H1 (cell line): ENCODE data around the gene NKX2-1. TPM values are rescaled to one million over a fixed set of nuclear protein-coding genes. Genes with fewer than 3 reads are reported as not detected.
"Not testable (repeated sequence)": the region's sequence is repeated elsewhere in the genome, so short reads cannot be mapped to it uniquely, and the experiment has no call there.

Experiments
- CTCF ChIA-PET: fragments of 300-600 bp; sonication (Branson Sonifier 250); formaldehyde crosslinking; loops from one replicate; lab custom pipeline; 2021; ENCODE audit not compliant: partially characterized antibody; lab: Charles Lee
- POLR2A ChIA-PET: fragments of 300-600 bp; sonication (Branson Sonifier 250); formaldehyde crosslinking; loops from one replicate; lab custom pipeline; 2021; ENCODE audit warnings: inconsistent platforms; ENCODE audit not compliant: partially characterized antibody; lab: Charles Lee
- DNase-seq, 2 experiments: peaks; one replicate each; pipeline versions ENCODE4 v3.0.0 to v3.0.0-alpha.2; 2010 to 2022; ENCODE audit warnings: low spot score in 2 of 2, low read depth in 1 of 2, mixed read lengths in 1 of 2
- FAIRE-seq: peaks from 2 replicates; lab custom pipeline; 2011; peaks lifted over from hg19 to GRCh38; lab: Jason Lieb, UNC
- H2AFZ ChIP-seq: 2 replicates; pipeline ENCODE4 v1.8.1; 2012; ENCODE audit warnings: low read length, inconsistent platforms
- H2AK5ac ChIP-seq: 2 replicates; pipeline ENCODE4 v1.6.1; 2013; ENCODE audit warnings: low read depth, low read length
- H2BK120ac ChIP-seq: replicated peaks from 2 replicates; pipeline ENCODE3; 2013; ENCODE audit warnings: low read depth, low read length, inconsistent platforms
- H2BK12ac ChIP-seq: 2 replicates; pipeline ENCODE4 v1.6.1; 2013; ENCODE audit warnings: low read depth, low read length
- H2BK15ac ChIP-seq: 2 replicates; pipeline ENCODE4 v1.6.1; 2013; ENCODE audit warnings: low read length
- H2BK20ac ChIP-seq: 2 replicates; pipeline ENCODE4 v1.6.1; 2013; ENCODE audit warnings: low read length
- H2BK5ac ChIP-seq: 2 replicates; pipeline ENCODE4 v1.6.1; 2013; ENCODE audit warnings: low read depth, low read length
- H3K14ac ChIP-seq: 2 replicates; pipeline ENCODE4 v1.6.1; 2013; ENCODE audit warnings: inconsistent platforms; ENCODE audit not compliant: insufficient read length
- H3K18ac ChIP-seq: 2 replicates; pipeline ENCODE4 v1.6.1; 2013; ENCODE audit warnings: low read length; ENCODE audit errors: extremely low read depth
- H3K23ac ChIP-seq: 2 replicates; pipeline ENCODE4 v1.6.1; 2013; ENCODE audit warnings: inconsistent platforms; ENCODE audit not compliant: insufficient read length
- H3K23me2 ChIP-seq: 2 replicates; pipeline ENCODE4 v1.6.1; 2013; ENCODE audit warnings: low read depth, low read length
- H3K27ac ChIP-seq: 2 replicates; pipeline ENCODE4 v1.6.1; 2011; ENCODE audit warnings: low read depth, low read length, inconsistent platforms
- H3K27me3 ChIP-seq, 4 experiments: replicated peaks in 1 of 4; 1 replicate in 1 of 4; 2 replicates in 3 of 4; pipeline versions ENCODE4 v1.6.1 to v1.8.1; 2011 to 2013; ENCODE audit warnings: low read length in 3 of 4, mild to moderate bottlenecking in 3 of 4, inconsistent platforms in 2 of 4, mixed read lengths in 2 of 4, moderate library complexity in 1 of 4; ENCODE audit not compliant: control insufficient read depth in 3 of 4, insufficient read depth in 3 of 4; ENCODE audit errors: extremely low read depth in 1 of 4
- H3K36me3 ChIP-seq, 4 experiments: 2 replicates each; pipeline versions ENCODE4 v1.6.1 to v1.8.1; 2011 to 2013; ENCODE audit warnings: mild to moderate bottlenecking in 4 of 4, low read length in 3 of 4, moderate library complexity in 2 of 4, control low read depth in 1 of 4, inconsistent platforms in 1 of 4; ENCODE audit not compliant: insufficient read depth in 4 of 4, control insufficient read depth in 2 of 4
- H3K4ac ChIP-seq: replicated peaks from 2 replicates; pipeline ENCODE3; 2013; ENCODE audit warnings: low read length, low read depth, mixed read lengths, inconsistent platforms; ENCODE audit not compliant: insufficient read length
- H3K4me1 ChIP-seq, 4 experiments: replicated peaks in 1 of 4; 1 replicate in 1 of 4; 2 replicates in 3 of 4; pipeline versions ENCODE4 v1.6.1 to v1.8.1; 2011 to 2013; ENCODE audit warnings: low read length in 3 of 4, inconsistent platforms in 2 of 4, mixed read lengths in 1 of 4; ENCODE audit not compliant: insufficient read depth in 4 of 4, control insufficient read depth in 3 of 4
- H3K4me2 ChIP-seq, 2 experiments: 2 replicates each; pipeline versions ENCODE4 v1.6.1 to v1.8.1; 2011 to 2013; ENCODE audit warnings: low read depth in 2 of 2, low read length in 2 of 2, control low read depth in 1 of 2, inconsistent platforms in 1 of 2, mild to moderate bottlenecking in 1 of 2; ENCODE audit not compliant: insufficient read depth in 1 of 2
- H3K4me3 ChIP-seq, 4 experiments: fragments of 200-600, 300-600 bp in 1 of 4; sonication (generic), shearing (Covaris generic), sonication (Bioruptor Twin) in 1 of 4; 2 replicates each; pipeline versions ENCODE4 v1.5.1 to v1.8.1; 2011 to 2016; ENCODE audit warnings: low read length in 4 of 4, low read depth in 3 of 4, control low read depth in 2 of 4, inconsistent platforms in 2 of 4, mild to moderate bottlenecking in 2 of 4, mixed read lengths in 1 of 4, moderate library complexity in 1 of 4; ENCODE audit not compliant: insufficient read depth in 2 of 4; ENCODE audit errors: extremely low read depth in 1 of 4
- H3K56ac ChIP-seq: replicated peaks from 2 replicates; pipeline ENCODE3; 2013; ENCODE audit warnings: low read depth, mild to moderate bottlenecking, mixed read lengths, low read length, inconsistent platforms; ENCODE audit not compliant: insufficient read length
- H3K79me1 ChIP-seq: 2 replicates; pipeline ENCODE4 v1.6.1; 2013; ENCODE audit warnings: low read depth, low read length, control low read depth
- H3K79me2 ChIP-seq, 2 experiments: 2 replicates each; pipeline versions ENCODE4 v1.6.1 to v1.8.1; 2012 to 2013; ENCODE audit warnings: low read length in 2 of 2, mild to moderate bottlenecking in 2 of 2, inconsistent platforms in 1 of 2; ENCODE audit not compliant: insufficient read depth in 2 of 2, control insufficient read depth in 1 of 2
- H3K9ac ChIP-seq, 4 experiments: replicated peaks in 1 of 4; 1 replicate in 1 of 4; 2 replicates in 3 of 4; pipeline versions ENCODE4 v1.6.1 to v1.8.1; 2011 to 2013; ENCODE audit warnings: low read depth in 3 of 4, low read length in 3 of 4, control low read depth in 2 of 4, mild to moderate bottlenecking in 2 of 4, moderate library complexity in 2 of 4, inconsistent platforms in 1 of 4; ENCODE audit errors: extremely low read depth in 1 of 4
- H3K9me3 ChIP-seq, 2 experiments: 2 replicates each; pipeline versions ENCODE4 v1.6.1 to v1.8.1; 2012 to 2013; ENCODE audit warnings: mild to moderate bottlenecking in 2 of 2, moderate library complexity in 2 of 2, control low read depth in 1 of 2, inconsistent platforms in 1 of 2, low read depth in 1 of 2, low read length in 1 of 2, mixed read lengths in 1 of 2; ENCODE audit not compliant: insufficient read depth in 2 of 2
- H4K20me1 ChIP-seq, 2 experiments: replicated peaks in 1 of 2; 2 replicates each; pipeline versions ENCODE3 to v1.8.1; 2011 to 2013; ENCODE audit warnings: inconsistent platforms in 2 of 2, low read length in 2 of 2, mild to moderate bottlenecking in 1 of 2; ENCODE audit not compliant: insufficient read depth in 2 of 2, control insufficient read depth in 1 of 2
- H4K5ac ChIP-seq: 2 replicates; pipeline ENCODE4 v1.6.1; 2013; ENCODE audit warnings: low read length, low read depth, mixed read lengths, inconsistent platforms; ENCODE audit not compliant: insufficient read length
- H4K8ac ChIP-seq: 2 replicates; pipeline ENCODE4 v1.8.0; 2013; ENCODE audit warnings: mild to moderate bottlenecking, moderate library complexity, low read length, inconsistent platforms; ENCODE audit not compliant: insufficient read depth; ENCODE audit errors: extremely low read depth
- H4K91ac ChIP-seq: replicated peaks from 2 replicates; pipeline ENCODE3; 2013; ENCODE audit warnings: low read length, mixed read lengths, inconsistent platforms; ENCODE audit not compliant: insufficient read length
- USF2 ChIP-seq: IDR thresholded peaks from 2 replicates; pipeline ENCODE4 v1.6.1; 2011; ENCODE audit warnings: low read length, improper control_type of control experiment
- WGBS, 2 experiments: shearing (Covaris generic) in 1 of 2; methylation state at CpG; one replicate each; pipeline versions ENCODE4 v1.1.6 to v1.1.7; 2013 to 2015; ENCODE audit warnings: low lambda C conversion rate in 2 of 2, mixed read lengths in 2 of 2, inconsistent platforms in 1 of 2, low coverage in 1 of 2, missing lambda C conversion rate in 1 of 2; ENCODE audit not compliant: insufficient replicate concordance in 2 of 2, insufficient coverage in 1 of 2, insufficient read length in 1 of 2; ENCODE audit errors: extremely low coverage in 1 of 2, missing lambda C conversion rate in 1 of 2; 5-methylcytosine and 5-hydroxymethylcytosine counted together
- polyA plus RNA-seq, 7 experiments: library from polyadenylated mRNA; depleted of rRNA in 3 of 7; stranded (reverse) in 5 of 7; unstranded in 2 of 7; fragments of >200 nt in 5 of 7; fragments of 200-250 nt in 2 of 7; gene quantifications; 1 replicate in 5 of 7; 2 replicates in 1 of 7; 4 replicates in 1 of 7; pipeline versions ENCODE4 v1.2.1 to v1.2.3, GENCODE V29; 2011 to 2013; ENCODE audit warnings: missing spikeins in 2 of 7, mixed read lengths in 2 of 7
- total RNA-seq: library from RNA; stranded (reverse); fragmentation: NEBNext Ultra II Directional; extraction: Animal tissue kit (Norgen Biotek cat#: 25700); gene quantifications from 2 replicates; pipeline ENCODE4 v1.2.1, GENCODE V29; 2021

The NKX2-1 gene
- total and polyA plus RNA-seq, 2 of the 8 experiments (the other 6 are each of a cell fraction or from before 2014, with no cell fraction given) = not detected

- TF ChIP-seq USF2 = no peak
Measured at GRCh38 chr14:36550899-36551298, 30.9 kb upstream of the NKX2-1 start (continued).

- CTCF ChIA-PET = interaction anchor here (0.8 to 7.7 kb wide), 6 partner anchors 11 to 606 kb away, joined by 3 to 76 read pairs (median 6); no protein-coding TSS in a partner anchor
- H3K79me2 ChIP-seq, H2AFZ ChIP-seq, H3K18ac ChIP-seq, H4K91ac ChIP-seq, H3K9ac ChIP-seq, H2AK5ac ChIP-seq, H3K4me3 ChIP-seq, H3K27me3 ChIP-seq, H2BK15ac ChIP-seq, H2BK120ac ChIP-seq, H3K27ac ChIP-seq, H4K20me1 ChIP-seq, H3K9me3 ChIP-seq, H3K4me2 ChIP-seq, H3K4ac ChIP-seq, H2BK12ac ChIP-seq, H2BK5ac ChIP-seq, POLR2A ChIA-PET, H4K5ac ChIP-seq, H4K8ac ChIP-seq, FAIRE-seq, H3K4me1 ChIP-seq, H3K56ac ChIP-seq, H3K23me2 ChIP-seq, H3K79me1 ChIP-seq, DNase-seq, H3K23ac ChIP-seq, H3K14ac ChIP-seq, H3K36me3 ChIP-seq, H2BK20ac ChIP-seq: not testable (repeated sequence)
- 96% methylated on average over 14 of the region's 16 CpGs; no CpG with 5 or more reads in 1 of the 2 experiments for WGBS, 2 experiments
Measured at GRCh38 chr14:36544280-36544679, 24.2 kb upstream of the NKX2-1 start.
